Breast epithelium (tissue), 4 donors: Measurements from ENCODE around the gene OSBPL9. TPM values are rescaled to one million over a fixed set of nuclear protein-coding genes. Genes with fewer than 3 reads are reported as not detected.
"Not testable (repeated sequence)": the region's sequence is repeated elsewhere in the genome, so short reads cannot be mapped to it uniquely, and the experiment has no call there.

Experiments used
- DNase-seq, 2 donors: peaks; one replicate each; pipeline ENCODE4 v3.0.0-alpha.2; 2019; ENCODE audit warnings: low spot score in 2 of 2
- H3K27ac ChIP-seq, 2 donors: fragments of 200-600 bp; sonication (generic) in 1 of 2; one replicate each; pipeline ENCODE4 v1.5.1; 2016 to 2019; ENCODE audit warnings: mild to moderate bottlenecking in 1 of 2
- H3K27me3 ChIP-seq, 2 donors: fragments of 200-600 bp; sonication (generic) in 1 of 2; one replicate each; pipeline versions ENCODE4 v1.5.1 to v1.6.0; 2017 to 2019; ENCODE audit warnings: control low read depth in 1 of 2, mild to moderate bottlenecking in 1 of 2
- H3K36me3 ChIP-seq: fragments of 200-600 bp; one replicate; pipeline ENCODE4 v1.5.1; 2019
- H3K4me1 ChIP-seq, 2 donors: fragments of 200-600 bp; sonication (generic); one replicate each; pipeline ENCODE4 v1.5.1; 2016 to 2019; ENCODE audit warnings: control low read depth in 1 of 2
- H3K4me3 ChIP-seq, 3 donors: fragments of 200-600 bp; sonication (generic); 1 replicate in 2 of 3; 2 replicates in 1 of 3; pipeline ENCODE4 v1.5.1; 2016 to 2019; ENCODE audit warnings: mild to moderate bottlenecking in 3 of 3, moderate library complexity in 2 of 3
- H3K9me3 ChIP-seq, 2 donors: fragments of 200-600 bp; sonication (generic) in 1 of 2; one replicate each; pipeline ENCODE4 v1.5.1; 2016 to 2019; ENCODE audit warnings: control low read depth in 1 of 2
- CTCF ChIP-seq, 3 donors: fragments of 450-650 bp; IDR thresholded peaks; one replicate each; pipeline ENCODE4 v1.5.1; 2016 to 2017; ENCODE audit warnings: antibody characterized with exemption in 3 of 3, mild to moderate bottlenecking in 3 of 3, moderate library complexity in 3 of 3
- POLR2A ChIP-seq: fragments of 450-650 bp; IDR thresholded peaks from one replicate; pipeline ENCODE4 v1.6.1; 2016; ENCODE audit warnings: antibody characterized with exemption, mild to moderate bottlenecking, moderate library complexity
- POLR2AphosphoS5 ChIP-seq, 3 donors: sonication (generic); formaldehyde crosslinking; IDR thresholded peaks; one replicate each; pipeline ENCODE4 v1.6.1; 2017; ENCODE audit warnings: antibody characterized with exemption in 3 of 3
- intact Hi-C: fragments of 100-400 bp; cut with DNase I; formaldehyde crosslinking; loops from one replicate; pipeline ENCODE4 v1.15.1; 2023; ENCODE audit warnings: low total_unique reads
- total RNA-seq, 3 donors: library from RNA; depleted of rRNA; stranded (reverse); fragments of >200 nt; gene quantifications; one replicate each; pipeline ENCODE4 v1.1.0, GENCODE V29; 2016

The OSBPL9 gene
- total RNA-seq, 3 donors from 2014 or later, result 107 to 213 (median 136) TPM

- intact Hi-C loops, result no loop called here
- peaks cover 0 to 29% of the 10 kb centered on the region in 2 donors for H3K4me1 ChIP-seq
- H3K36me3 ChIP-seq, result no peaks in the 10 kb centered on the region
- H3K4me3 ChIP-seq, result no peak overlapping the region
- H3K9me3 ChIP-seq, result no peaks in the 10 kb centered on the region
- H3K27ac ChIP-seq, result peak overlapping the region; percentile 65 to 73
- TF ChIP-seq POLR2AphosphoS5 (IDR thresholded peaks at IDR 0.05) (no peak), CTCF (IDR thresholded peaks at IDR 0.05) (no peak), POLR2A (no peak)
- no peak for DNase-seq
- H3K27me3 ChIP-seq, result no peaks in the 10 kb centered on the region
Measured at GRCh38 chr1:51732701-51733425, 116.0 kb downstream of the OSBPL9 start.

GRCh38 chr1:51733426-51733774 lies 116.5 kb downstream of the OSBPL9 start:
- intact Hi-C loops, result not testable (repeated sequence)

GRCh38 chr1:51733793-51734522 lies 117.1 kb downstream of the OSBPL9 start:
- H3K27ac ChIP-seq, result peak overlapping the region; percentile 65 to 73
- no peaks in the 10 kb centered on the region for H3K36me3 ChIP-seq
- H3K9me3 ChIP-seq, result no peaks in the 10 kb centered on the region
- intact Hi-C loops, result no loop called here
- H3K27me3 ChIP-seq, result no peaks in the 10 kb centered on the region
- H3K4me1 ChIP-seq, result peaks cover 0 to 25% of the 10 kb centered on the region in 2 donors
- no peak for DNase-seq
- no peak overlapping the region for H3K4me3 ChIP-seq
- TF ChIP-seq POLR2A (no peak), POLR2AphosphoS5 (IDR thresholded peaks at IDR 0.05) (no peak), CTCF (IDR thresholded peaks at IDR 0.05) (no peak)

More at GRCh38 chr1:51733426-51733774, 116.5 kb downstream of the OSBPL9 start:
- H3K27ac ChIP-seq, result peak overlapping the region; percentile 65 to 73
- not testable (repeated sequence) for H3K4me3 ChIP-seq, DNase-seq, H3K9me3 ChIP-seq, H3K27me3 ChIP-seq, H3K36me3 ChIP-seq
- H3K4me1 ChIP-seq, result peaks cover 0 to 29% of the 10 kb centered on the region in 2 donors

DNA sequence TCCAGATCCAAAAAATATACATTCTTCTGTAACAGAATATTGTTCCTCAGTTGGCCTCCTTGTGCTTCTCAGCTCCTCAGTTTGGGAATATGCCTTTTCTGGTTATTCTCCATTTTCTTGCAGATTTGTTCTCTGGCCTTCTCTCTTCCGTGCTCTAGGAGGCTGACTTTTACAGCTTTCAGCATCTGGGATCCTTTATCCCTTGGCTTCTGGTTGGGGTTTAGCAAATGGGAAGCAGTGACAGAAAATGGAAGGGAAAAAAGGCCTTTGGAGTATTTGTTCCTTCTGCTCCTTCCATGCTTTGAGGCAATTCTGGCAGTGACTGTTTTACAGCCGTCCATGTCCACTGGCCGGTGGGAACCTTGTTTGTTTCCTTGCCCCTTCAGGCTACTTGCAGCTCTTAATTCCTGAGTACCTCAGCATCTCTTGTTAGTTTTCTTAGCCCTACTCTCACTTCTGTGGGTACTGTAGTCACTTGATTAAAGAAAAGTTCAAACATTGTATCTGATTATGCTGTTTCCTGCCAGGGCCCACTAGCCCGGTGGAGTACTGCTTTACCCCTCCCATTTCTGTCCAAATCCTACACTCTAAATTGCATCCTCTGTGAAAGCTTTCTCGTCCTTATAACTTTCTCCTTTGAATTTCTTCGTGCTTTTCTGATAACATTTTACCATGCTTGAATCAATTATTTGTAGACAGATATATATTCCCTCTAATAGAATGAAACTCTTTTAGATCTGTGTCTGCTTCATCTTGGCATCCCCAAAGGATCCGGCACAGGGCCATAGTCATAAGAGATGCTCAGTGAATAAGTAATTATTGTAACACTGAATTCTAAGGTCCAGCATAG lies 118.2 kb downstream of the OSBPL9 start:
- no peak overlapping the region for H3K4me3 ChIP-seq
- no peak for TF ChIP-seq POLR2A
- TF ChIP-seq POLR2AphosphoS5 (IDR thresholded peaks at IDR 0.05), result no peak
- TF ChIP-seq CTCF (IDR thresholded peaks at IDR 0.05), result no peak
- no peaks in the 10 kb centered on the region for H3K36me3 ChIP-seq
- H3K4me1 ChIP-seq, result peaks cover 0 to 25% of the 10 kb centered on the region in 2 donors
- no peak for DNase-seq
- H3K9me3 ChIP-seq, result no peaks in the 10 kb centered on the region
- intact Hi-C loops, result no loop called here
- no peaks in the 10 kb centered on the region for H3K27me3 ChIP-seq
- H3K27ac ChIP-seq, result peak overlapping the region; percentile 36 to 73

- no peak overlapping the region for H3K4me3 ChIP-seq
- no peaks in the 10 kb centered on the region for H3K27me3 ChIP-seq
- H3K36me3 ChIP-seq, result no peaks in the 10 kb centered on the region
- TF ChIP-seq POLR2A, result no peak
- TF ChIP-seq POLR2AphosphoS5 (IDR thresholded peaks at IDR 0.05), result no peak
- TF ChIP-seq CTCF (IDR thresholded peaks at IDR 0.05), result no peak
- DNase-seq, result no peak
- peaks cover 0 to 25% of the 10 kb centered on the region in 2 donors for H3K4me1 ChIP-seq
- H3K9me3 ChIP-seq, result no peaks in the 10 kb centered on the region
- intact Hi-C loops, result no loop called here
- H3K27ac ChIP-seq, result peak overlapping the region; percentile 36 to 73
Measured at GRCh38 chr1:51735746-51736254, 118.9 kb downstream of the OSBPL9 start.
